Measurements from ENCODE around the gene PCNT.
"Not testable (repeated sequence)": the region's sequence is repeated elsewhere in the genome, so short reads cannot be mapped to it uniquely, and the experiment has no call there.

Gene PCNT

DNA sequence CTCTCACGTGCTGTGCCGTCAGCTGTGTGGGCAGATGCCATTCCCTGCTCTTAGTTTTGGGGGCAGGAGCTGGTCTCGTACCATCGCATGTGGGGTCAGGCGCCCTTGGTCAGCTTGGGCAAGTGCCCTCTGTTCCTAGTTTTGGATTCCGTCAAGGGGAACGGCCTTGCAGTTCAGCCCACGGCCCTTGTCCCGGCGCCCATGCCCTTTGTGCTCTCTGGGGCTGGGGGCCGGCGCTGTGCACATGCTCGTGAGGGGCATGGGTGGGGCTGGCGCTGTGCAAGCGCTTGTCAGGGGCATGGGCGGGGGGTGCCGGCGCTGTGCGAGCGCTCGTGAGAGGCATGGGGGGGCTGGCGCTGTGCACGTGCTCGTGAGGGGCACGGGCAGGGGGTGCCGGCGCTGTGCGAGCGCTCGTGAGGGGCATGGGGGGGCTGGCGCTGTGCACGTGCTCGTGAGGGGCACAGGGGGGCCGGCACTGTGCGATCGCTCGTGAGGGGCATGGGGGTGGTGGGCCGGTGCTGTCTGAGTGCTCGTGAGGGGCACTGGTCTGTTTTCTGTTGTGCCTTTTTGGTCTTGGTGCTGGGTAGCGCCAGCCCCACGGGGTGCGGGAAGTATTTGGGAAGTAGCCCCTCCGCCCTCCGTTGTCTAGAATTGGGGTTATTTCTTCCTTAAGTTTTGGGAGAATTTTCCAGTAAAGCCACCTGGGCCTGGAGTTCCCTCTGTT, 105.2 kb downstream of the PCNT start:
- Histone ChIP-seq H3K27ac (ENCODE audit: low read length) (no peak overlapping the region), H3K9ac (ENCODE audit: low read depth, low read length) (no peak overlapping the region), H3K4me3 (ENCODE audit: low read length) (no peak overlapping the region), H3K27me3 (ENCODE audit: insufficient read depth, low read length) (no peaks in the 10 kb centered on the region), H3K36me3 (ENCODE audit: insufficient read depth, low read depth, low read length) (peaks cover 56% of the 10 kb centered on the region), H3K9me3 (ENCODE audit: insufficient read depth, low read depth, low read length) (no peaks in the 10 kb centered on the region), H3K4me1 (ENCODE audit: insufficient read depth, low read length) (peaks cover 1% of the 10 kb centered on the region; the same call in 1 of the 2 replicates)

DNA sequence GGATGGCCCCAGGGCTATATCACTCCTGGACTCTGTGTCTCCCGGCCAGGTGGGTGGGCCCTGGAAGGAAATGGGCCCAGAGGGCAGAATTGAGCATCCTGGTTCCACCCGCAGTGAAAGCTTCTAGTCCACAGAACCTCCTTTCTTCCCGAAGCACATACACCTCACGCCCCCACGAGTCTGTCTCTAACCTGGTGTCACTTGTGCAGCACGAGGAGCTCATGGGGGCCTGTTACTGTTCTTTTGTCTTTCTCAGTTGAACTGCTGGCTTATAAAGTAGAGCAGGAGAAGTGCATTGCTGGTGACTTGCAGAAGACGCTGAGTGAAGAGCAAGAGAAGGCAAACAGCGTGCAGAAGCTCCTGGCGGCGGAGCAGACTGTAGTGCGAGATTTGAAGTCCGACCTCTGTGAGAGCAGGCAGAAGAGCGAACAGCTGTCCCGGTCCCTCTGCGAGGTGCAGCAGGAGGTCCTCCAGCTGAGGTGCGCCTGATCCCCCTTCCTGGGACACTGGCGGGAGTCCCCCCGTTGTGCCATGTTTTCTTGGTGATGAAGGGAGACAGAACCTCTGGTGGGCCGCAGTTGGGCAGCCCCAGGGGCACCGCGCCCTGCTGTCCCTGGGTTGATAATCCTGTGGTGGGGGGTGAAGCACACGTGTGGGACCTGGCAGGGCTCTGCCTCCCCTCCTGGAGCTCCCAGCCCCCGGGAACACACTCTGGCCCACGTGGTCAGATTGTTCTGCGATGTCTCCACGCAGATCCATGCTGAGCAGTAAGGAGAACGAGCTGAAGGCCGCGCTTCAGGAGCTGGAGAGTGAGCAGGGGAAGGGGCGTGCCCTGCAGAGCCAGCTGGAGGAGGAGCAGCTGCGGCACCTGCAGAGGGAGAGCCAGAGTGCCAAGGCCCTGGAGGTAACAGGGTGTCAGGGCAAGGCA, 106.1 kb downstream of the PCNT start:
- H3K4me1 ChIP-seq (ENCODE audit: insufficient read depth, low read length), result no peaks in the 10 kb centered on the region
- no peaks in the 10 kb centered on the region for H3K9me3 ChIP-seq (ENCODE audit: insufficient read depth, low read depth, low read length)
- H3K27me3 ChIP-seq (ENCODE audit: insufficient read depth, low read length), result no peaks in the 10 kb centered on the region
- H3K9ac ChIP-seq (ENCODE audit: low read depth, low read length), result no peak overlapping the region
- H3K36me3 ChIP-seq (ENCODE audit: insufficient read depth, low read depth, low read length), result peaks cover 65% of the 10 kb centered on the region
- no peak overlapping the region for H3K27ac ChIP-seq (ENCODE audit: low read length)
- no peak overlapping the region for H3K4me3 ChIP-seq (ENCODE audit: low read length)

DNA sequence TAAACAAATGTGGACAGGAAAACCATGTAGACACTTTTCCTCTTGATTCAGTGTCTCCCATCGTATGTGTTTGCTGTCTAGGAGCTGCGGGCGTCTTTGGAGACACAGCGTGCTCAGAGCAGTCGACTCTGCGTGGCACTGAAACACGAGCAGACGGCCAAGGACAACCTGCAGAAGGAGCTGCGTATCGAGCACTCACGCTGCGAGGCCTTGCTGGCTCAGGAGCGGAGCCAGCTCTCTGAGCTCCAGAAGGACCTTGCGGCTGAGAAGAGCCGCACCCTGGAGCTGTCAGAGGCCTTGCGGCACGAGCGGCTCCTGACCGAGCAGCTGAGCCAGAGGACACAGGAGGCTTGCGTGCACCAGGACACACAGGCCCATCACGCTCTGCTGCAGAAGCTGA, 107.5 kb downstream of the PCNT start:
- no peak overlapping the region for H3K4me3 ChIP-seq (ENCODE audit: low read length)
- no peaks in the 10 kb centered on the region for H3K27me3 ChIP-seq (ENCODE audit: insufficient read depth, low read length)
- H3K27ac ChIP-seq (ENCODE audit: low read length), result no peak overlapping the region
- H3K9me3 ChIP-seq (ENCODE audit: insufficient read depth, low read depth, low read length), result no peaks in the 10 kb centered on the region
- peaks cover 71% of the 10 kb centered on the region for H3K36me3 ChIP-seq (ENCODE audit: insufficient read depth, low read depth, low read length)
- H3K4me1 ChIP-seq (ENCODE audit: insufficient read depth, low read length), result no peaks in the 10 kb centered on the region
- H3K9ac ChIP-seq (ENCODE audit: low read depth, low read length), result no peak overlapping the region

DNA sequence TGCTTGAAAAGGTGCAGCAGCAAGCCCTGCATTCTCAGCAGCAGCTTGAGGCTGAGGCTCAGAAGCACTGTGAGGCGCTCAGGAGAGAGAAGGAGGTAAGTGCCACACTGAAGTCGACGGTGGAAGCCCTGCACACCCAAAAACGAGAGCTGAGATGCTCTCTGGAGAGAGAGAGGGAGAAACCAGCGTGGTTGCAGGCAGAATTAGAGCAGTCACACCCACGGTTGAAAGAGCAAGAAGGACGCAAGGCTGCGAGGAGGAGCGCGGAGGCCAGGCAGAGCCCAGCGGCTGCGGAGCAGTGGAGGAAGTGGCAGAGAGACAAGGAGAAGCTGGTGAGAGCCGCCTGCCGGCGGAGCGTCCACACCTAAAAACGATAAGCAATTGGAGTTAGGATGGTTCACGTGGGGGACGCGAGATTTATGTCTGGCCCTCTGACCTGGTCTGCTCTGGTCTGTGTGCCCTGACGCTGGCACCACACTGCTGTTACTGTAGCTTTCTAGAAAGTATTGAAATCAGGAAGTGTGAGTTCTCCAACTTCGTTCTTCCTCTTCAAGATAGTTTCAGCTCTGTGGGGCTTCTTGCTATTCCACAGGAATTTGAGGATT, 108.0 kb downstream of the PCNT start:
- Histone ChIP-seq H3K9me3 (ENCODE audit: insufficient read depth, low read depth, low read length) (no peaks in the 10 kb centered on the region), H3K9ac (ENCODE audit: low read depth, low read length) (no peak overlapping the region), H3K27ac (ENCODE audit: low read length) (no peak overlapping the region), H3K36me3 (ENCODE audit: insufficient read depth, low read depth, low read length) (peaks cover 71% of the 10 kb centered on the region), H3K27me3 (ENCODE audit: insufficient read depth, low read length) (no peaks in the 10 kb centered on the region), H3K4me1 (ENCODE audit: insufficient read depth, low read length) (no peaks in the 10 kb centered on the region), H3K4me3 (ENCODE audit: low read length) (no peak overlapping the region)

DNA sequence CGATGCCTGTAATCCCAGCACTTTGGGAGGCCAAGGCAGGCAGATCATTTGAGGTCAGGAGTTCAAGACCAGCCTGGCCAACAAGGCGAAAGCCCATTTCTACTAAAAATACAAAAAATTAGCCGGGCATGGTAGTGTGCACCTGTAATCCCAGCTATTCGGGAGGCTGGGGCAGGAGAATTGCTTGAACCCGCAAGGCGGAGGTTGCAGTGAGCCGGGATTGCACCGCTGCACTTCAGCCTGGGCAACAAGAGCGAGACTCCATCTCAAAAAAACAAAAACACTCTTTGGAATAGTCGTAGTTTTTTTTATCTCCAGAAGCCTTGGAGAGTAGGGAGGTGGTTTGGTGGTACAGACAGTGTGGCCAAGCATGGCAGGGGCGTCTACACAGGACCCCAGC, 109.2 kb downstream of the PCNT start:
- not testable (repeated sequence) for H3K9me3 ChIP-seq (ENCODE audit: insufficient read depth, low read depth, low read length); H3K4me1 ChIP-seq (ENCODE audit: insufficient read depth, low read length); H3K27me3 ChIP-seq (ENCODE audit: insufficient read depth, low read length); H3K27ac ChIP-seq (ENCODE audit: low read length); H3K9ac ChIP-seq (ENCODE audit: low read depth, low read length); H3K4me3 ChIP-seq (ENCODE audit: low read length)
- H3K36me3 ChIP-seq (ENCODE audit: insufficient read depth, low read depth, low read length), result peaks cover 70% of the 10 kb centered on the region

DNA sequence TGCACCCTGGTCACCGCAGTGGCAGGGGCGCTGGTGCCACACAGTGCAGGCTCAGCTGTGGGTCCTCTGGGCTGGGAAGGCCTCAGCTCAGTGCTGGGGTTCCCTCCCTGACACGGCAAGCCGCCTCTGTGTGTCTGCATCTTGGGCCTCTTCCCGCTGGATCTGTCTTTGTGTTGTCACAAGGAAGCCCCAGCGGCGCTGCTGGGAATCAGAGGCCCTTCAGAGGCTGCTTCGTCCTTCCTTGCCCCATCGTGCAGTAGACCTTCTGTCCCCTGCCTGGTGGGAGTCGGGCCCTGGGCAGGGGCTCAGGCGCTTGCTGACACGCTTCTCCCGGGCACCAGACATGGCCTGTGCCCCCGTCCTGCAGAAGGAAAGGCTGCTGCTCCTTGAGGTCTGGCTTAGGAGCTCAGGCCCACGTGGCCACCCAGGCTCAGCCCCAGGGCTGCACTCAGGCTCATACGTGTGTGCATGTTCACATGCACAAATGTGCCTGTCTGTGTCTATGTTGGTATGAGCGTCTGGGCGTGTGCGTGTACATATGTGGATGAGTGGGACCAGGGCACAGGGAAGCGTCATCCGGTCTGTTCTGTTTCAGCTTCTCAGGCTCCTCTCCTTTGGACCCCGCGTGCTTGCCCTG, 110.5 kb downstream of the PCNT start:
- H3K4me1 ChIP-seq (ENCODE audit: insufficient read depth, low read length), result no peaks in the 10 kb centered on the region
- H3K27me3 ChIP-seq (ENCODE audit: insufficient read depth, low read length), result no peaks in the 10 kb centered on the region
- H3K27ac ChIP-seq (ENCODE audit: low read length), result no peak overlapping the region
- H3K9ac ChIP-seq (ENCODE audit: low read depth, low read length), result no peak overlapping the region
- H3K36me3 ChIP-seq (ENCODE audit: insufficient read depth, low read depth, low read length), result peaks cover 70% of the 10 kb centered on the region
- no peaks in the 10 kb centered on the region for H3K9me3 ChIP-seq (ENCODE audit: insufficient read depth, low read depth, low read length)
- H3K4me3 ChIP-seq (ENCODE audit: low read length), result no peak overlapping the region

DNA sequence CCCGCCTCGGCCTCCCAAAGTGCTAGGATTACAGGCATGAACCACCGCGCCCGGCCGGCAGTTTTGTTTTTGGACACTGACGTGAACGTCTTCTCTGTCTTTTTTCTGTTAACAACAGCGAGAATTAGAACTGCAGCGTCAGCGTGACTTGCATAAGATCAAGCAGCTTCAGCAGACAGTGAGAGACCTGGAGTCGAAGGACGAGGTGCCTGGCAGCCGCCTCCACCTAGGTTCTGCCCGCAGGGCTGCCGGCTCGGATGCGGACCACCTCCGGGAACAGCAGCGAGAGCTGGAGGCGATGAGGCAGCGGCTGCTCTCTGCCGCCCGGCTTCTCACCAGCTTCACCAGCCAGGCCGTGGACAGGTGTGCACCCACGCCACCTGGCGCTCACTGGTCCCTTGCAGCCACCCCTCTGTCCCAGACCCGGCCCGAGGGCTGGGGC, 111.9 kb downstream of the PCNT start:
- Histone ChIP-seq H3K27me3 (ENCODE audit: insufficient read depth, low read length) (no peaks in the 10 kb centered on the region), H3K36me3 (ENCODE audit: insufficient read depth, low read depth, low read length) (peaks cover 71% of the 10 kb centered on the region), H3K9me3 (ENCODE audit: insufficient read depth, low read depth, low read length) (no peaks in the 10 kb centered on the region), H3K27ac (ENCODE audit: low read length) (no peak overlapping the region), H3K9ac (ENCODE audit: low read depth, low read length) (no peak overlapping the region), H3K4me3 (ENCODE audit: low read length) (no peak overlapping the region), H3K4me1 (ENCODE audit: insufficient read depth, low read length) (no peaks in the 10 kb centered on the region)

DNA sequence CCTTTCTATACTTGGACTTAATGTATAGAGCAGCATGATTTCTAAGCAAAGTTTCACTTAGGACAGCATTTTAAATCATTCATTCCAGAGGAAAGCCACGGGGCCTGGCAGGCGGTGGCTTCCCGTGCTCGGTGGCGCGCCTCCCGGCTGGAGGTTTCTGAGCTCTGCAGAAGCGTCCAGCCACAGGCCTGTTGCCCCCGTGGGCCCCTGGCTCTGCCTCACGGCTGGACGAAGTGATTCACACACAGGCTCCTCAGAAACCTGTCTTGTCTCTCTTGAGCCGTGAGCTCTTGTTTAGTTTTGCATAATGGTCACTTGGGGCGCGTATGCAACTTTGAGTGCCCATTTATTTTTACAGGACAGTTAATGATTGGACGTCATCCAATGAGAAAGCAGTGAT, 112.7 kb downstream of the PCNT start:
- Histone ChIP-seq H3K9me3 (ENCODE audit: insufficient read depth, low read depth, low read length) (no peaks in the 10 kb centered on the region), H3K27me3 (ENCODE audit: insufficient read depth, low read length) (no peaks in the 10 kb centered on the region), H3K36me3 (ENCODE audit: insufficient read depth, low read depth, low read length) (peaks cover 73% of the 10 kb centered on the region), H3K4me3 (ENCODE audit: low read length) (no peak overlapping the region), H3K4me1 (ENCODE audit: insufficient read depth, low read length) (no peaks in the 10 kb centered on the region), H3K27ac (ENCODE audit: low read length) (no peak overlapping the region), H3K9ac (ENCODE audit: low read depth, low read length) (no peak overlapping the region)

DNA sequence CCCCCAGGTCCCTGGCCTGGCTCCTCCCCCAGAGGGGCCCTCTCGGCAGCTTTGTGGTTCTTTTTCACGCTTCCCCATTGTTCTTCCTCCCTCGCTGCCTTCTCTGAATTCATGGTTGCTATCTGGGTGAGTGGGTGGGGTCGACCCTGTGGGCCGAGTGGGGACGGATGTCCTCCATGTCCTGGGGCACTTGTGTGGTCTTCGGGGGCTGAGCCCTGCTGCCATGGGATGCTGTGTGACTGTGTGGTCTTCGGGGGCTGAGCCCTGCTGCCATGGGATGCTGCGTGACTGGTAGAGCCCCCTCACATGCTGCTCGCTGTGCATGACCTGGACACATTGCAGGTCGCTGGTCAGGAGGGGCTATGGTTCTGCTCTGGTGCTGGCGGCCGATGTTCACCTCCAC, 113.1 kb downstream of the PCNT start:
- no peaks in the 10 kb centered on the region for H3K27me3 ChIP-seq (ENCODE audit: insufficient read depth, low read length)
- H3K27ac ChIP-seq (ENCODE audit: low read length), result no peak overlapping the region
- H3K4me1 ChIP-seq (ENCODE audit: insufficient read depth, low read length), result no peaks in the 10 kb centered on the region
- no peak overlapping the region for H3K4me3 ChIP-seq (ENCODE audit: low read length)
- H3K9me3 ChIP-seq (ENCODE audit: insufficient read depth, low read depth, low read length), result no peaks in the 10 kb centered on the region
- H3K9ac ChIP-seq (ENCODE audit: low read depth, low read length), result no peak overlapping the region
- peaks cover 73% of the 10 kb centered on the region for H3K36me3 ChIP-seq (ENCODE audit: insufficient read depth, low read depth, low read length)

DNA sequence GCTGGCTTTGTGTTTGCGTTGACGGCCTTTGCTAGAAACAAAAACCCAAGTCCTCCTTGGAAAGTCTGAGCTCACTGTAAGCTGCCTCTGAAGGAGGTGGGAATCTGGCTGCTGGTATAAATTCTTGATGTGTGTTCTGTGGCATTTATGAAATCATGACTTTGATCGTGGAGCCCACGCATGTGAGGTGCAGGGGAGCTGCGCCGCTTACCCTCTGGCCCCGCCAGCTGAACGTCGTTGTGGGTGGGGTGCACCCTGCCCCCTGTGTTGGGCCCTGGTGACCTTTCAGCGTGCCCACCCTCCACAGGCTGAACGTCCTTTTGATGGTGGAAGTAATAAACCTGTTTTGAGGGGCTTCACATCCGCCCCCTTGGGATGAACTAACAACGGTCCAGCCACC, 113.6 kb downstream of the PCNT start:
- no peak overlapping the region for H3K27ac ChIP-seq (ENCODE audit: low read length)
- no peak overlapping the region for H3K9ac ChIP-seq (ENCODE audit: low read depth, low read length)
- no peaks in the 10 kb centered on the region for H3K9me3 ChIP-seq (ENCODE audit: insufficient read depth, low read depth, low read length)
- no peaks in the 10 kb centered on the region for H3K4me1 ChIP-seq (ENCODE audit: insufficient read depth, low read length)
- H3K4me3 ChIP-seq (ENCODE audit: low read length), result no peak overlapping the region
- H3K27me3 ChIP-seq (ENCODE audit: insufficient read depth, low read length), result no peaks in the 10 kb centered on the region
- H3K36me3 ChIP-seq (ENCODE audit: insufficient read depth, low read depth, low read length), result peaks cover 73% of the 10 kb centered on the region

DNA sequence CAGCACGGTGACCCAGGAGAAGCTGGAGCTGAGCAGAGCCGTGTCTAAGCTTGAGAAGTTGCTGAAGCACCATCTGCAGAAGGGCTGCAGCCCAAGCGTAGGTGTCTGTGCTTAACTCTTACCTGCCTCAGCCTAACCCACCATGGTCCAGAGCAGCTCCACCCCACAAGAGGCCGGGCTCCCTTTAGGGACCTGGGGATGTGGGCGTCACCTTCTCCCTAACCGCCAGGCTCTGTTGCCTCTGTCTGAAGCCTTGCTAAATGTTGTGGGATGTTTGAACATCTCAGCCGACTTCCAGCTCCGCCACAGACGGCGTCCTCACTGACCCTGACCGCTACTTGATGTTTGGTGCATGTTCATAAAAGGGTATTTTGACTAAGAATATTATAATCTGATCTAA, 114.3 kb downstream of the PCNT start:
- Histone ChIP-seq H3K27me3 (ENCODE audit: insufficient read depth, low read length) (no peaks in the 10 kb centered on the region), H3K9ac (ENCODE audit: low read depth, low read length) (no peak overlapping the region), H3K36me3 (ENCODE audit: insufficient read depth, low read depth, low read length) (peaks cover 78% of the 10 kb centered on the region), H3K9me3 (ENCODE audit: insufficient read depth, low read depth, low read length) (no peaks in the 10 kb centered on the region), H3K4me1 (ENCODE audit: insufficient read depth, low read length) (no peaks in the 10 kb centered on the region), H3K4me3 (ENCODE audit: low read length) (no peak overlapping the region), H3K27ac (ENCODE audit: low read length) (no peak overlapping the region)

Data from iPS-20b (cell line).